K562 (cell line): Measurements from ENCODE around the gene HMGN2. TPM values are rescaled to one million over a fixed set of nuclear protein-coding genes. Genes with fewer than 3 reads are reported as not detected.
A peak's percentile ranks its signal among the peaks of the same experiment; 100 is the strongest.

Experiments
- ATF1 ChIP-seq, 2 experiments: fragments of 450-650 bp in 1 of 2; IDR thresholded peaks; 2 replicates each; pipeline ENCODE4 v1.6.1; 2016; ENCODE audit warnings: missing compliant biosample characterization in 1 of 2, missing genetic modification characterization in 1 of 2
- CAMTA2 ChIP-seq: fragments of 250-450 bp; sonication (Bioruptor Pico); conservative IDR thresholded peaks from 2 replicates; pipeline ENCODE4 v1.5.1; 2022
- CREB1 ChIP-seq, 2 experiments: sonication (generic) in 1 of 2; formaldehyde crosslinking in 1 of 2; IDR thresholded peaks; 2 replicates each; pipeline versions ENCODE4 v1.6.1 to v1.8.0; 2012 to 2022; ENCODE audit warnings: inconsistent platforms in 1 of 2, mild to moderate bottlenecking in 1 of 2, missing genetic modification reagents in 1 of 2, moderate library complexity in 1 of 2
- ETS2 ChIP-seq: IDR thresholded peaks from 2 replicates; pipeline ENCODE4 v1.6.1; 2016; ENCODE audit warnings: borderline replicate concordance, missing genetic modification characterization, mild to moderate bottlenecking, moderate library complexity, missing compliant biosample characterization; ENCODE audit not compliant: poor library complexity, severe bottlenecking
- FOXA3 ChIP-seq, 2 experiments: fragments of 450-650 bp in 1 of 2; sonication (generic) in 1 of 2; formaldehyde crosslinking; IDR thresholded peaks in 1 of 2; conservative IDR thresholded peaks in 1 of 2; 2 replicates each; pipeline versions ENCODE4 v1.4.0 to v1.8.0; 2020 to 2022; ENCODE audit warnings: mild to moderate bottlenecking in 2 of 2, missing genetic modification reagents in 1 of 2
- GABPA ChIP-seq: fragments of 200-800 bp; sonication (Bioruptor generic); conservative IDR thresholded peaks from 2 replicates; pipeline ENCODE4 v1.6.1; 2016; ENCODE audit warnings: low read depth, missing genetic modification characterization, missing compliant biosample characterization
- GABPB2 ChIP-seq: fragments of 250-450 bp; sonication (Bioruptor Pico); conservative IDR thresholded peaks from 2 replicates; pipeline ENCODE4 v1.5.1; 2021; ENCODE audit warnings: mild to moderate bottlenecking
- HIVEP1 ChIP-seq: fragments of 250-450 bp; sonication (Bioruptor Pico); IDR thresholded peaks from 2 replicates; pipeline ENCODE4 v1.4.0; 2020; ENCODE audit warnings: mild to moderate bottlenecking
- ILF3 ChIP-seq: fragments of 450-650 bp; IDR thresholded peaks from 2 replicates; pipeline ENCODE4 v1.6.1; 2018; ENCODE audit warnings: antibody characterized with exemption, mild to moderate bottlenecking, moderate library complexity, borderline replicate concordance
- KLF6 ChIP-seq: fragments of 250-450 bp; sonication (Bioruptor Pico); IDR thresholded peaks from 2 replicates; pipeline ENCODE4 v1.4.0; 2020; ENCODE audit warnings: mild to moderate bottlenecking, moderate library complexity, borderline replicate concordance
- MCM3 ChIP-seq: fragments of 450-650 bp; IDR thresholded peaks from 2 replicates; pipeline ENCODE4 v1.6.1; 2016
- NONO ChIP-seq, 2 experiments: fragments of 200-400 bp in 1 of 2; fragments of 450-650 bp in 1 of 2; formaldehyde crosslinking in 1 of 2; IDR thresholded peaks; 2 replicates each; pipeline ENCODE4 v1.6.1; 2017; ENCODE audit warnings: low read depth in 2 of 2, mild to moderate bottlenecking in 2 of 2, moderate library complexity in 2 of 2, low read length in 1 of 2
- NRF1 ChIP-seq, 2 experiments: fragments of 450-650 bp; IDR thresholded peaks in 1 of 2; conservative IDR thresholded peaks in 1 of 2; 2 replicates each; pipeline ENCODE4 v1.6.1; 2014; ENCODE audit warnings: mild to moderate bottlenecking in 2 of 2
- RBM25 ChIP-seq: fragments of 200-400 bp; formaldehyde crosslinking; IDR thresholded peaks from 2 replicates; pipeline ENCODE4 v1.6.1; 2018; ENCODE audit warnings: low read length, low read depth, moderate library complexity; ENCODE audit not compliant: severe bottlenecking
- SMARCA5 ChIP-seq: fragments of 450-650 bp; IDR thresholded peaks from 2 replicates; pipeline ENCODE4 v1.6.1; 2016
- SUPT5H ChIP-seq: fragments of 450-650 bp; IDR thresholded peaks from 2 replicates; pipeline ENCODE4 v1.6.1; 2016
- TRIM24 ChIP-seq, 2 experiments: fragments of 450-650 bp; IDR thresholded peaks; 2 replicates each; pipeline ENCODE4 v1.6.1; 2016
- USF1 ChIP-seq: sonication (generic); formaldehyde crosslinking; IDR thresholded peaks from 2 replicates; pipeline ENCODE4 v1.9.0; 2022; ENCODE audit warnings: mild to moderate bottlenecking, missing genetic modification reagents
- ZBTB1 ChIP-seq: sonication (generic); formaldehyde crosslinking; IDR thresholded peaks from 2 replicates; pipeline ENCODE4 v1.8.1; 2023; ENCODE audit warnings: missing genetic modification reagents, low read depth, mild to moderate bottlenecking, borderline replicate concordance
- ZBTB8A ChIP-seq: fragments of 450-650 bp; IDR thresholded peaks from 2 replicates; pipeline ENCODE4 v1.6.1; 2018; ENCODE audit warnings: mild to moderate bottlenecking, moderate library complexity; ENCODE audit not compliant: partially characterized antibody
- ZNF174 ChIP-seq: fragments of 250-450 bp; sonication (Bioruptor Pico); IDR thresholded peaks from 2 replicates; pipeline ENCODE4 v1.4.0; 2020; ENCODE audit warnings: mild to moderate bottlenecking
- ZNF589 ChIP-seq: fragments of 200-800 bp; sonication (Bioruptor generic); IDR thresholded peaks from 2 replicates; pipeline ENCODE4 v1.6.1; 2016; ENCODE audit warnings: low read depth, missing genetic modification characterization, missing compliant biosample characterization
- ZNF76 ChIP-seq: fragments of 250-450 bp; sonication (Bioruptor Pico); IDR thresholded peaks from 2 replicates; pipeline ENCODE4 v1.4.0; 2020; ENCODE audit warnings: mild to moderate bottlenecking, moderate library complexity, borderline replicate concordance
- polyA plus RNA-seq, 8 experiments: library from polyadenylated mRNA; depleted of rRNA in 4 of 8; stranded (reverse) in 5 of 8; unstranded in 3 of 8; fragments of >200 nt; fragmentation: Nextera tagmentation in 2 of 8; fragmentation: Illumina TruSeq in 1 of 8; extraction: Ambion mirVana in 2 of 8; extraction: Trizol in 1 of 8; gene quantifications; 2 replicates each; pipeline versions ENCODE4 v1.2.1 to v1.2.3, GENCODE V29; 2011 to 2014; ENCODE audit warnings: inconsistent platforms in 1 of 8, missing spikeins in 1 of 8
- total RNA-seq, 7 experiments: library from RNA; depleted of rRNA in 6 of 7; stranded (reverse); fragments of >200 nt in 6 of 7; fragmentation: Illumina TruSeq in 2 of 7; extraction: Trizol in 2 of 7; gene quantifications; 2 replicates each; pipeline versions ENCODE4 v1.2.1 to v1.2.3, GENCODE V29; 2011 to 2021; ENCODE audit warnings: low replicate concordance in 1 of 7
- TF ChIP-seq, protein P1 (sequence below): sonication (generic); formaldehyde crosslinking; IDR thresholded peaks from 2 replicates; pipeline ENCODE4 v1.9.0; 2022; ENCODE audit warnings: mild to moderate bottlenecking, missing genetic modification reagents
- TF ChIP-seq, protein P2 (sequence below): fragments of 150-350 bp; conservative IDR thresholded peaks from 2 replicates; pipeline ENCODE4 v1.6.1; 2014; ENCODE audit warnings: low read length
- TF ChIP-seq, protein P3 (sequence below): fragments of 200-800 bp; sonication (Bioruptor generic); IDR thresholded peaks from 2 replicates; pipeline ENCODE4 v1.6.1; 2017; ENCODE audit warnings: missing genetic modification characterization, missing compliant biosample characterization

HMGN2 gene
- total and polyA plus RNA-seq, 9 of the 15 experiments (the other 6 are each of a cell fraction or from before 2014, with no cell fraction given), result 370 to 1,354 (median 965) TPM

- TF ChIP-seq SUPT5H, result no peak
- TF ChIP-seq HIVEP1, result no peak
- no peak for TF ChIP-seq ZNF174 (CRISPR knock-in tag)
- no peak for TF ChIP-seq NONO (IDR thresholded peaks at IDR 0.05; ENCODE audit: low read depth in 2 of 2, low read length in 1 of 2)
- 0 out of 2 replicates have a peak, but pooled peaks have one; percentile 10 for TF ChIP-seq USF1 (CRISPR knock-in tag)
- no peak for TF ChIP-seq ILF3
- TF ChIP-seq ATF1 (CRISPR knock-in tag; IDR thresholded peaks at IDR 0.05), result no peak
- TF ChIP-seq ATF1 (tag; IDR thresholded peaks at IDR 0.05), result no peak
- TF ChIP-seq, protein P1, sequence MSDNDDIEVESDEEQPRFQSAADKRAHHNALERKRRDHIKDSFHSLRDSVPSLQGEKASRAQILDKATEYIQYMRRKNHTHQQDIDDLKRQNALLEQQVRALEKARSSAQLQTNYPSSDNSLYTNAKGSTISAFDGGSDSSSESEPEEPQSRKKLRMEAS (CRISPR knock-in tag), result no peak
- no peak for TF ChIP-seq CAMTA2 (CRISPR knock-in tag)
- TF ChIP-seq RBM25, result peak; percentile 63
- no peak for TF ChIP-seq NRF1 (conservative IDR thresholded peaks at IDR 0.05 in 1 of 2, IDR thresholded peaks at IDR 0.05 in 1 of 2)
- 0 out of 2 replicates have a peak, but pooled peaks have one; percentile 39 for TF ChIP-seq GABPA
- TF ChIP-seq KLF6 (CRISPR knock-in tag), result no peak
- TF ChIP-seq MCM3, result no peak
- no peak for TF ChIP-seq CREB1 (IDR thresholded peaks at IDR 0.05)
- TF ChIP-seq CREB1 (CRISPR knock-in tag; IDR thresholded peaks at IDR 0.05), result no peak
- no peak for TF ChIP-seq ZNF76
- no peak for TF ChIP-seq FOXA3 (CRISPR knock-in tag; conservative IDR thresholded peaks at IDR 0.05 in 1 of 2, IDR thresholded peaks at IDR 0.05 in 1 of 2)
- TF ChIP-seq ETS2 (tag), result no peak
- no peak for TF ChIP-seq TRIM24 (IDR thresholded peaks at IDR 0.05)
- no peak for TF ChIP-seq ZBTB1 (CRISPR knock-in tag)
- TF ChIP-seq, protein P2, sequence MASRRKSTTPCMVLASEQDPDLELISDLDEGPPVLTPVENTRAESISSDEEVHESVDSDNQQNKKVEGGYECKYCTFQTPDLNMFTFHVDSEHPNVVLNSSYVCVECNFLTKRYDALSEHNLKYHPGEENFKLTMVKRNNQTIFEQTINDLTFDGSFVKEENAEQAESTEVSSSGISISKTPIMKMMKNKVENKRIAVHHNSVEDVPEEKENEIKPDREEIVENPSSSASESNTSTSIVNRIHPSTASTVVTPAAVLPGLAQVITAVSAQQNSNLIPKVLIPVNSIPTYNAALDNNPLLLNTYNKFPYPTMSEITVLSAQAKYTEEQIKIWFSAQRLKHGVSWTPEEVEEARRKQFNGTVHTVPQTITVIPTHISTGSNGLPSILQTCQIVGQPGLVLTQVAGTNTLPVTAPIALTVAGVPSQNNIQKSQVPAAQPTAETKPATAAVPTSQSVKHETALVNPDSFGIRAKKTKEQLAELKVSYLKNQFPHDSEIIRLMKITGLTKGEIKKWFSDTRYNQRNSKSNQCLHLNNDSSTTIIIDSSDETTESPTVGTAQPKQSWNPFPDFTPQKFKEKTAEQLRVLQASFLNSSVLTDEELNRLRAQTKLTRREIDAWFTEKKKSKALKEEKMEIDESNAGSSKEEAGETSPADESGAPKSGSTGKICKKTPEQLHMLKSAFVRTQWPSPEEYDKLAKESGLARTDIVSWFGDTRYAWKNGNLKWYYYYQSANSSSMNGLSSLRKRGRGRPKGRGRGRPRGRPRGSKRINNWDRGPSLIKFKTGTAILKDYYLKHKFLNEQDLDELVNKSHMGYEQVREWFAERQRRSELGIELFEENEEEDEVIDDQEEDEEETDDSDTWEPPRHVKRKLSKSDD, result no peak
- TF ChIP-seq ZBTB8A, result no peak
- no peak for TF ChIP-seq ZNF589
- TF ChIP-seq, protein P3, sequence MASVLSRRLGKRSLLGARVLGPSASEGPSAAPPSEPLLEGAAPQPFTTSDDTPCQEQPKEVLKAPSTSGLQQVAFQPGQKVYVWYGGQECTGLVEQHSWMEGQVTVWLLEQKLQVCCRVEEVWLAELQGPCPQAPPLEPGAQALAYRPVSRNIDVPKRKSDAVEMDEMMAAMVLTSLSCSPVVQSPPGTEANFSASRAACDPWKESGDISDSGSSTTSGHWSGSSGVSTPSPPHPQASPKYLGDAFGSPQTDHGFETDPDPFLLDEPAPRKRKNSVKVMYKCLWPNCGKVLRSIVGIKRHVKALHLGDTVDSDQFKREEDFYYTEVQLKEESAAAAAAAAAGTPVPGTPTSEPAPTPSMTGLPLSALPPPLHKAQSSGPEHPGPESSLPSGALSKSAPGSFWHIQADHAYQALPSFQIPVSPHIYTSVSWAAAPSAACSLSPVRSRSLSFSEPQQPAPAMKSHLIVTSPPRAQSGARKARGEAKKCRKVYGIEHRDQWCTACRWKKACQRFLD (CRISPR knock-in tag), result no peak
- no peak for TF ChIP-seq GABPB2 (CRISPR knock-in tag)
- peak; percentile 40; the same call in 1 of the 2 replicates for TF ChIP-seq SMARCA5
Measured at GRCh38 chr1:26498894-26499293, 26.7 kb downstream of the HMGN2 start (continued).
